HepG2 (cell line): Measurements from ENCODE around the gene ARHGEF37. TPM values are rescaled to one million over a fixed set of nuclear protein-coding genes. Genes with fewer than 3 reads are reported as not detected.

Experiments used
- MBNL3 ChIP-seq: fragments of 250-450 bp; sonication (Bioruptor Pico); conservative IDR thresholded peaks from 2 replicates; pipeline ENCODE4 v1.8.0; 2022; ENCODE audit warnings: mild to moderate bottlenecking, inconsistent platforms
- NR2F6 ChIP-seq, 2 experiments: IDR thresholded peaks; 2 replicates each; pipeline ENCODE4 v1.6.1; 2016; ENCODE audit warnings: antibody characterized with exemption in 1 of 2, mild to moderate bottlenecking in 1 of 2
- TAF15 ChIP-seq: fragments of 200-400 bp; formaldehyde crosslinking; IDR thresholded peaks from one replicate; pipeline ENCODE4 v1.6.1; 2018; ENCODE audit warnings: mild to moderate bottlenecking, low read depth, low read length; ENCODE audit not compliant: poor library complexity, severe bottlenecking
- TMF1 ChIP-seq: sonication (generic); formaldehyde crosslinking; IDR thresholded peaks from 2 replicates; pipeline ENCODE4 v1.8.1; 2022; ENCODE audit warnings: low read depth, missing genetic modification reagents
- ZNF589 ChIP-seq: sonication (generic); formaldehyde crosslinking; conservative IDR thresholded peaks from 2 replicates; pipeline ENCODE4 v1.8.0; 2022; ENCODE audit warnings: mild to moderate bottlenecking, moderate library complexity, missing genetic modification reagents
- polyA plus RNA-seq, 8 experiments: library from polyadenylated mRNA; depleted of rRNA in 3 of 8; stranded (reverse) in 7 of 8; unstranded in 1 of 8; fragments of >200 nt; fragmentation: Illumina TruSeq in 4 of 8; extraction: Trizol in 4 of 8; gene quantifications; 2 replicates each; pipeline versions ENCODE4 v1.2.1 to v1.2.3, GENCODE V29; 2011 to 2016; ENCODE audit warnings: low read depth in 4 of 8, missing spikeins in 1 of 8, mixed read lengths in 1 of 8; ENCODE audit not compliant: insufficient read depth in 1 of 8
- total RNA-seq, 5 experiments: library from RNA; depleted of rRNA; stranded (reverse); fragments of >200 nt; fragmentation: Illumina TruSeq; extraction: Trizol; gene quantifications; 2 replicates each; pipeline ENCODE4 v1.2.3, GENCODE V29; 2016; ENCODE audit warnings: low read depth in 1 of 5
- TF ChIP-seq, protein P1 (sequence below): sonication (generic); formaldehyde crosslinking; IDR thresholded peaks from 2 replicates; pipeline ENCODE4 v1.4.0; 2020; ENCODE audit warnings: mild to moderate bottlenecking, missing genetic modification reagents, borderline replicate concordance
- TF ChIP-seq, protein P2 (sequence below): IDR thresholded peaks from 2 replicates; pipeline ENCODE4 v1.6.1; 2016; ENCODE audit warnings: low read depth
- TF ChIP-seq, protein P3 (sequence below): sonication (generic); formaldehyde crosslinking; IDR thresholded peaks from 2 replicates; pipeline ENCODE4 v1.4.0; 2020; ENCODE audit warnings: missing genetic modification reagents, mild to moderate bottlenecking, borderline replicate concordance
- TF ChIP-seq, protein P4 (sequence below): sonication (generic); formaldehyde crosslinking; IDR thresholded peaks from 2 replicates; pipeline ENCODE4 v1.4.0; 2020; ENCODE audit warnings: missing genetic modification reagents

The ARHGEF37 gene
- total and polyA plus RNA-seq, 2 of the 13 experiments (the other 11 are each of a cell fraction or from before 2014, with no cell fraction given), result 0.18 to 0.27 TPM

DNA sequence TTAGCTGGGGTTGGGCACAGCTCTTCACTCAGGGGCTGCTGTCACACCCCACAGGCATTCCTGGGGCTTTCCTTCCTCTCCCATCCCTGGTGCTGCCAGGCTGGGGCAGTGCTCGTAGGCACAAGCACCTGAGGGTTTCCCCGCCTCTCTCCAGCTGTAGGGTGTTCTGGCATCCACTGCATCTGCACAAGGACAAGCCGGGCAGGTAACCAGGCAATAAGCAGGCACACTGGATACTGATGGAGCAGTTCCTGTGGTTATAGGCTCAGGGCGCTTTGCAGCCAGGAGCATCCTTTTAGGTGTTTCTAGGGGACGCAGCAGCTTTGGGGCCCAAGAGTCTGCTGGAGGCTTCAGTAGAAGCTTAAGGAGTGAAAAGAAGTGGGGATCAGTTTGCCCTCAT, 56.8 kb downstream of the ARHGEF37 start (continued):
- TF ChIP-seq, protein P1, sequence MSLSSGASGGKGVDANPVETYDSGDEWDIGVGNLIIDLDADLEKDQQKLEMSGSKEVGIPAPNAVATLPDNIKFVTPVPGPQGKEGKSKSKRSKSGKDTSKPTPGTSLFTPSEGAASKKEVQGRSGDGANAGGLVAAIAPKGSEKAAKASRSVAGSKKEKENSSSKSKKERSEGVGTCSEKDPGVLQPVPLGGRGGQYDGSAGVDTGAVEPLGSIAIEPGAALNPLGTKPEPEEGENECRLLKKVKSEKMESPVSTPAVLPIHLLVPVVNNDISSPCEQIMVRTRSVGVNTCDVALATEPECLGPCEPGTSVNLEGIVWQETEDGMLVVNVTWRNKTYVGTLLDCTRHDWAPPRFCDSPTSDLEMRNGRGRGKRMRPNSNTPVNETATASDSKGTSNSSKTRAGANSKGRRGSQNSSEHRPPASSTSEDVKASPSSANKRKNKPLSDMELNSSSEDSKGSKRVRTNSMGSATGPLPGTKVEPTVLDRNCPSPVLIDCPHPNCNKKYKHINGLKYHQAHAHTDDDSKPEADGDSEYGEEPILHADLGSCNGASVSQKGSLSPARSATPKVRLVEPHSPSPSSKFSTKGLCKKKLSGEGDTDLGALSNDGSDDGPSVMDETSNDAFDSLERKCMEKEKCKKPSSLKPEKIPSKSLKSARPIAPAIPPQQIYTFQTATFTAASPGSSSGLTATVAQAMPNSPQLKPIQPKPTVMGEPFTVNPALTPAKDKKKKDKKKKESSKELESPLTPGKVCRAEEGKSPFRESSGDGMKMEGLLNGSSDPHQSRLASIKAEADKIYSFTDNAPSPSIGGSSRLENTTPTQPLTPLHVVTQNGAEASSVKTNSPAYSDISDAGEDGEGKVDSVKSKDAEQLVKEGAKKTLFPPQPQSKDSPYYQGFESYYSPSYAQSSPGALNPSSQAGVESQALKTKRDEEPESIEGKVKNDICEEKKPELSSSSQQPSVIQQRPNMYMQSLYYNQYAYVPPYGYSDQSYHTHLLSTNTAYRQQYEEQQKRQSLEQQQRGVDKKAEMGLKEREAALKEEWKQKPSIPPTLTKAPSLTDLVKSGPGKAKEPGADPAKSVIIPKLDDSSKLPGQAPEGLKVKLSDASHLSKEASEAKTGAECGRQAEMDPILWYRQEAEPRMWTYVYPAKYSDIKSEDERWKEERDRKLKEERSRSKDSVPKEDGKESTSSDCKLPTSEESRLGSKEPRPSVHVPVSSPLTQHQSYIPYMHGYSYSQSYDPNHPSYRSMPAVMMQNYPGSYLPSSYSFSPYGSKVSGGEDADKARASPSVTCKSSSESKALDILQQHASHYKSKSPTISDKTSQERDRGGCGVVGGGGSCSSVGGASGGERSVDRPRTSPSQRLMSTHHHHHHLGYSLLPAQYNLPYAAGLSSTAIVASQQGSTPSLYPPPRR, result no peak
- no peak for TF ChIP-seq TAF15
- TF ChIP-seq TMF1 (CRISPR knock-in tag), result no peak
- TF ChIP-seq, protein P2, sequence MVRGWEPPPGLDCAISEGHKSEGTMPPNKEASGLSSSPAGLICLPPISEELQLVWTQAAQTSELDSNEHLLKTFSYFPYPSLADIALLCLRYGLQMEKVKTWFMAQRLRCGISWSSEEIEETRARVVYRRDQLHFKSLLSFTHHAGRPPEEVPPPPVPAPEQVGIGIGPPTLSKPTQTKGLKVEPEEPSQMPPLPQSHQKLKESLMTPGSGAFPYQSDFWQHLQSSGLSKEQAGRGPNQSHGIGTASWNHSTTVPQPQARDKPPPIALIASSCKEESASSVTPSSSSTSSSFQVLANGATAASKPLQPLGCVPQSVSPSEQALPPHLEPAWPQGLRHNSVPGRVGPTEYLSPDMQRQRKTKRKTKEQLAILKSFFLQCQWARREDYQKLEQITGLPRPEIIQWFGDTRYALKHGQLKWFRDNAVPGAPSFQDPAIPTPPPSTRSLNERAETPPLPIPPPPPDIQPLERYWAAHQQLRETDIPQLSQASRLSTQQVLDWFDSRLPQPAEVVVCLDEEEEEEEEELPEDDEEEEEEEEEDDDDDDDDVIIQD, result no peak
- TF ChIP-seq, protein P3, sequence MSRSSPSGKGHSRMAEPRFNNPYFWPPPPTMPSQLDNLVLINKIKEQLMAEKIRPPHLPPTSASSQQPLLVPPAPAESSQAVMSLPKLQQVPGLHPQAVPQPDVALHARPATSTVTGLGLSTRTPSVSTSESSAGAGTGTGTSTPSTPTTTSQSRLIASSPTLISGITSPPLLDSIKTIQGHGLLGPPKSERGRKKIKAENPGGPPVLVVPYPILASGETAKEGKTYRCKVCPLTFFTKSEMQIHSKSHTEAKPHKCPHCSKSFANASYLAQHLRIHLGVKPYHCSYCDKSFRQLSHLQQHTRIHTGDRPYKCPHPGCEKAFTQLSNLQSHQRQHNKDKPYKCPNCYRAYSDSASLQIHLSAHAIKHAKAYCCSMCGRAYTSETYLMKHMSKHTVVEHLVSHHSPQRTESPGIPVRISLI (CRISPR knock-in tag), result no peak
- TF ChIP-seq MBNL3 (CRISPR knock-in tag), result no peak
- TF ChIP-seq ZNF589 (CRISPR knock-in tag), result no peak
- TF ChIP-seq, protein P4, sequence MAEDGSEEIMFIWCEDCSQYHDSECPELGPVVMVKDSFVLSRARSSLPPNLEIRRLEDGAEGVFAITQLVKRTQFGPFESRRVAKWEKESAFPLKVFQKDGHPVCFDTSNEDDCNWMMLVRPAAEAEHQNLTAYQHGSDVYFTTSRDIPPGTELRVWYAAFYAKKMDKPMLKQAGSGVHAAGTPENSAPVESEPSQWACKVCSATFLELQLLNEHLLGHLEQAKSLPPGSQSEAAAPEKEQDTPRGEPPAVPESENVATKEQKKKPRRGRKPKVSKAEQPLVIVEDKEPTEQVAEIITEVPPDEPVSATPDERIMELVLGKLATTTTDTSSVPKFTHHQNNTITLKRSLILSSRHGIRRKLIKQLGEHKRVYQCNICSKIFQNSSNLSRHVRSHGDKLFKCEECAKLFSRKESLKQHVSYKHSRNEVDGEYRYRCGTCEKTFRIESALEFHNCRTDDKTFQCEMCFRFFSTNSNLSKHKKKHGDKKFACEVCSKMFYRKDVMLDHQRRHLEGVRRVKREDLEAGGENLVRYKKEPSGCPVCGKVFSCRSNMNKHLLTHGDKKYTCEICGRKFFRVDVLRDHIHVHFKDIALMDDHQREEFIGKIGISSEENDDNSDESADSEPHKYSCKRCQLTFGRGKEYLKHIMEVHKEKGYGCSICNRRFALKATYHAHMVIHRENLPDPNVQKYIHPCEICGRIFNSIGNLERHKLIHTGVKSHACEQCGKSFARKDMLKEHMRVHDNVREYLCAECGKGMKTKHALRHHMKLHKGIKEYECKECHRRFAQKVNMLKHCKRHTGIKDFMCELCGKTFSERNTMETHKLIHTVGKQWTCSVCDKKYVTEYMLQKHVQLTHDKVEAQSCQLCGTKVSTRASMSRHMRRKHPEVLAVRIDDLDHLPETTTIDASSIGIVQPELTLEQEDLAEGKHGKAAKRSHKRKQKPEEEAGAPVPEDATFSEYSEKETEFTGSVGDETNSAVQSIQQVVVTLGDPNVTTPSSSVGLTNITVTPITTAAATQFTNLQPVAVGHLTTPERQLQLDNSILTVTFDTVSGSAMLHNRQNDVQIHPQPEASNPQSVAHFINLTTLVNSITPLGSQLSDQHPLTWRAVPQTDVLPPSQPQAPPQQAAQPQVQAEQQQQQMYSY (CRISPR knock-in tag), result no peak
- no peak for TF ChIP-seq NR2F6 (IDR thresholded peaks at IDR 0.05)
- no peak for TF ChIP-seq NR2F6 (CRISPR knock-in tag; IDR thresholded peaks at IDR 0.05)
